Esophagus muscularis mucosa (tissue), 3 donors: Measurements from ENCODE around the gene MCEMP1.

Experiments
- POLR2AphosphoS5 ChIP-seq, 2 donors: sonication (generic); formaldehyde crosslinking; IDR thresholded peaks; one replicate each; pipeline ENCODE4 v1.6.1; 2017; ENCODE audit warnings: antibody characterized with exemption in 2 of 2
- TF ChIP-seq, protein P1 (sequence below), 3 experiments: fragments of 200-600 bp in 2 of 3; fragments of 450-650 bp in 1 of 3; sonication (generic) in 2 of 3; IDR thresholded peaks; one replicate each; pipeline ENCODE4 v1.5.1; 2017 to 2019; ENCODE audit warnings: antibody characterized with exemption in 3 of 3, mild to moderate bottlenecking in 2 of 3, moderate library complexity in 1 of 3

- TF ChIP-seq, protein P1, sequence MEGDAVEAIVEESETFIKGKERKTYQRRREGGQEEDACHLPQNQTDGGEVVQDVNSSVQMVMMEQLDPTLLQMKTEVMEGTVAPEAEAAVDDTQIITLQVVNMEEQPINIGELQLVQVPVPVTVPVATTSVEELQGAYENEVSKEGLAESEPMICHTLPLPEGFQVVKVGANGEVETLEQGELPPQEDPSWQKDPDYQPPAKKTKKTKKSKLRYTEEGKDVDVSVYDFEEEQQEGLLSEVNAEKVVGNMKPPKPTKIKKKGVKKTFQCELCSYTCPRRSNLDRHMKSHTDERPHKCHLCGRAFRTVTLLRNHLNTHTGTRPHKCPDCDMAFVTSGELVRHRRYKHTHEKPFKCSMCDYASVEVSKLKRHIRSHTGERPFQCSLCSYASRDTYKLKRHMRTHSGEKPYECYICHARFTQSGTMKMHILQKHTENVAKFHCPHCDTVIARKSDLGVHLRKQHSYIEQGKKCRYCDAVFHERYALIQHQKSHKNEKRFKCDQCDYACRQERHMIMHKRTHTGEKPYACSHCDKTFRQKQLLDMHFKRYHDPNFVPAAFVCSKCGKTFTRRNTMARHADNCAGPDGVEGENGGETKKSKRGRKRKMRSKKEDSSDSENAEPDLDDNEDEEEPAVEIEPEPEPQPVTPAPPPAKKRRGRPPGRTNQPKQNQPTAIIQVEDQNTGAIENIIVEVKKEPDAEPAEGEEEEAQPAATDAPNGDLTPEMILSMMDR (IDR thresholded peaks at IDR 0.05) = no peak
- TF ChIP-seq POLR2AphosphoS5 (IDR thresholded peaks at IDR 0.05) = no peak
These were observed 2.6 kb upstream of the MCEMP1 start for GRCh38 chr19:7674010-7675005.
